Liver (tissue), 9 donors: ENCODE data around the gene RFNG. TPM values are rescaled to one million over a fixed set of nuclear protein-coding genes. Genes with fewer than 3 reads are reported as not detected.

ENCODE experiments used
- DNase-seq: peaks from one replicate; pipeline ENCODE4 v3.0.0-alpha.2; 2017; ENCODE audit warnings: low spot score
- H3K27ac ChIP-seq, 2 donors: one replicate each; pipeline ENCODE4 v1.7.0; 2013; ENCODE audit warnings: inconsistent platforms in 2 of 2, low read length in 2 of 2, control low read depth in 1 of 2, low read depth in 1 of 2, mild to moderate bottlenecking in 1 of 2
- H3K27me3 ChIP-seq, 4 donors: one replicate each; pipeline versions ENCODE4 v1.6.1 to v1.7.0; 2013; ENCODE audit warnings: low read length in 3 of 4, inconsistent platforms in 1 of 4, mild to moderate bottlenecking in 1 of 4, moderate library complexity in 1 of 4; ENCODE audit not compliant: control insufficient read depth in 4 of 4, insufficient read depth in 4 of 4
- H3K36me3 ChIP-seq, 4 donors: one replicate each; pipeline versions ENCODE4 v1.6.1 to v1.7.0; 2013; ENCODE audit warnings: low read length in 3 of 4, mild to moderate bottlenecking in 3 of 4, low read depth in 1 of 4, moderate library complexity in 1 of 4; ENCODE audit not compliant: control insufficient read depth in 4 of 4, insufficient read depth in 3 of 4
- H3K4me1 ChIP-seq, 4 donors: one replicate each; pipeline versions ENCODE4 v1.6.1 to v1.7.0; 2013; ENCODE audit warnings: low read length in 3 of 4, mild to moderate bottlenecking in 3 of 4, moderate library complexity in 1 of 4; ENCODE audit not compliant: control insufficient read depth in 4 of 4, insufficient read depth in 4 of 4
- H3K4me3 ChIP-seq, 3 donors: one replicate each; pipeline versions ENCODE4 v1.6.1 to v1.7.0; 2013; ENCODE audit warnings: low read length in 3 of 3, control low read depth in 1 of 3, low read depth in 1 of 3, mild to moderate bottlenecking in 1 of 3
- H3K9ac ChIP-seq, 2 donors: one replicate each; pipeline ENCODE4 v1.7.0; 2013; ENCODE audit warnings: low read length in 2 of 2, mild to moderate bottlenecking in 2 of 2, moderate library complexity in 2 of 2, control low read depth in 1 of 2, low read depth in 1 of 2
- H3K9me3 ChIP-seq, 4 donors: one replicate each; pipeline versions ENCODE4 v1.6.1 to v1.7.0; 2013; ENCODE audit warnings: low read length in 3 of 4; ENCODE audit not compliant: control insufficient read depth in 4 of 4
- EGR1 ChIP-seq, 2 donors: IDR thresholded peaks; 2 replicates each; pipeline ENCODE4 v1.6.1; 2016 to 2018; ENCODE audit warnings: antibody characterized with exemption in 2 of 2, low read depth in 2 of 2
- FOXA1 ChIP-seq: IDR thresholded peaks from 2 replicates; pipeline ENCODE4 v1.6.1; 2016; ENCODE audit warnings: antibody characterized with exemption
- FOXA2 ChIP-seq: IDR thresholded peaks from 2 replicates; pipeline ENCODE4 v1.6.1; 2016; ENCODE audit warnings: antibody characterized with exemption
- GABPA ChIP-seq, 2 donors: IDR thresholded peaks in 1 of 2; conservative IDR thresholded peaks in 1 of 2; 2 replicates each; pipeline ENCODE4 v1.6.1; 2016; ENCODE audit warnings: antibody characterized with exemption in 2 of 2, mild to moderate bottlenecking in 1 of 2, moderate library complexity in 1 of 2
- HNF4A ChIP-seq, 2 donors: conservative IDR thresholded peaks; 2 replicates each; pipeline ENCODE4 v1.6.1; 2016; ENCODE audit warnings: antibody characterized with exemption in 2 of 2, mild to moderate bottlenecking in 2 of 2
- HNF4G ChIP-seq: IDR thresholded peaks from 2 replicates; pipeline ENCODE4 v1.6.1; 2016; ENCODE audit warnings: antibody characterized with exemption
- JUND ChIP-seq, 2 donors: IDR thresholded peaks; 2 replicates each; pipeline ENCODE4 v1.6.1; 2016; ENCODE audit warnings: antibody characterized with exemption in 2 of 2
- NR2F2 ChIP-seq: IDR thresholded peaks from 2 replicates; pipeline ENCODE4 v1.6.1; 2016; ENCODE audit warnings: antibody characterized with exemption
- RAD21 ChIP-seq, 2 donors: IDR thresholded peaks; 2 replicates each; pipeline ENCODE4 v1.6.1; 2016; ENCODE audit warnings: antibody characterized with exemption in 2 of 2, mild to moderate bottlenecking in 2 of 2
- SP1 ChIP-seq: IDR thresholded peaks from 2 replicates; pipeline ENCODE4 v1.6.1; 2018; ENCODE audit warnings: antibody characterized with exemption, mild to moderate bottlenecking
- TAF1 ChIP-seq: conservative IDR thresholded peaks from 2 replicates; pipeline ENCODE4 v1.6.1; 2016; ENCODE audit warnings: antibody characterized with exemption, mild to moderate bottlenecking
- YY1 ChIP-seq: IDR thresholded peaks from 2 replicates; pipeline ENCODE4 v1.6.1; 2016; ENCODE audit warnings: antibody characterized with exemption, mild to moderate bottlenecking
- WGBS: extraction: QIAGEN DNeasy Blood & Tissue Kit; methylation state at CpG from one replicate; pipeline ENCODE4 v1.1.7; 2013; 5-methylcytosine and 5-hydroxymethylcytosine counted together
- polyA plus RNA-seq, 2 donors: library from polyadenylated mRNA; stranded (reverse) in 1 of 2; unstranded in 1 of 2; fragments of 200-250 nt in 1 of 2; fragments of >200 nt in 1 of 2; fragmentation: Nextera tagmentation in 1 of 2; extraction: Ambion mirVana in 1 of 2; gene quantifications; one replicate each; pipeline versions ENCODE4 v1.2.1 to v1.2.3, GENCODE V29; 2013 to 2015
- total RNA-seq, 2 donors: library from RNA; depleted of rRNA; stranded (reverse); fragments of >200 nt; gene quantifications; one replicate each; pipeline ENCODE4 v1.2.3, GENCODE V29; 2014
- TF ChIP-seq, protein P1 (sequence below): IDR thresholded peaks from 2 replicates; pipeline ENCODE4 v1.6.1; 2016; ENCODE audit warnings: antibody characterized with exemption, mild to moderate bottlenecking
- TF ChIP-seq, protein P2 (sequence below): IDR thresholded peaks from 2 replicates; pipeline ENCODE4 v1.6.1; 2016; ENCODE audit warnings: antibody characterized with exemption
- donor health status: healthy.
- donor health status: healthy.
- donor health status: healthy.
- donor health status: healthy.
- donor health status: healthy.

RFNG gene
- total and polyA plus RNA-seq, 4 donors = 15.0 to 36.0 (median 23.4) TPM

DNA sequence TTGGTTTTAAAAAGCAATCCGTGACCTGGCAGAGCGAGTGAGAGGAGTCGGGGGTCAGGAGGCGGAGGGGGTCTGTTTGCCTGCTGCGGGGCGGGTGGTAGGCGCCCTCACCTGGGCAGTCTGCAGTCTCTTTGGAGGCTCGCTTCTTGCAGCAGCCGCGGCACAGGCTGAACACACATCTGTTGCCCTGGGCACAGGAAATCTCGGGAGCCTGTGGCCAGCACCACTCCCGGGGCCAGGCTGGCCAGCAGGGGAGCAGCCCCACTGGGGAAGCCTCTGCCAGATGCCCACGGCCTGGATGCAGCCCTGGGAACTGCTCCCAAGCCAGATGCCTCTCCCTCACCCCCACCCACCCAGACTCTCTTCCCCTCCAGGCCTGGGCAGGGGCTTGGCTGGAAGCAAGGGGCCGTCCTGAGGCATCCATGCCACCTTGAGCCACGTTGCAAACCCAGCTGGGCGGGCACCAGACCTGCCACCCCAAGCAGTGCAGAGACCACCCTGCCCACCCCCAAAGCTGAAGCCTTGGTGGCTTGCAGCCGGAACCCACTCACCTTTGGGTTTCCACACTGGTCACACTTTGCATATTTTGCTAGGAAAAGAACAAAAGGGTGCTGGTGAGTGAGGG lies 6.7 kb upstream of the RFNG start:
- TF ChIP-seq FOXA2 = no peak
- no peak for TF ChIP-seq JUND (IDR thresholded peaks at IDR 0.05)
- TF ChIP-seq, protein P1, sequence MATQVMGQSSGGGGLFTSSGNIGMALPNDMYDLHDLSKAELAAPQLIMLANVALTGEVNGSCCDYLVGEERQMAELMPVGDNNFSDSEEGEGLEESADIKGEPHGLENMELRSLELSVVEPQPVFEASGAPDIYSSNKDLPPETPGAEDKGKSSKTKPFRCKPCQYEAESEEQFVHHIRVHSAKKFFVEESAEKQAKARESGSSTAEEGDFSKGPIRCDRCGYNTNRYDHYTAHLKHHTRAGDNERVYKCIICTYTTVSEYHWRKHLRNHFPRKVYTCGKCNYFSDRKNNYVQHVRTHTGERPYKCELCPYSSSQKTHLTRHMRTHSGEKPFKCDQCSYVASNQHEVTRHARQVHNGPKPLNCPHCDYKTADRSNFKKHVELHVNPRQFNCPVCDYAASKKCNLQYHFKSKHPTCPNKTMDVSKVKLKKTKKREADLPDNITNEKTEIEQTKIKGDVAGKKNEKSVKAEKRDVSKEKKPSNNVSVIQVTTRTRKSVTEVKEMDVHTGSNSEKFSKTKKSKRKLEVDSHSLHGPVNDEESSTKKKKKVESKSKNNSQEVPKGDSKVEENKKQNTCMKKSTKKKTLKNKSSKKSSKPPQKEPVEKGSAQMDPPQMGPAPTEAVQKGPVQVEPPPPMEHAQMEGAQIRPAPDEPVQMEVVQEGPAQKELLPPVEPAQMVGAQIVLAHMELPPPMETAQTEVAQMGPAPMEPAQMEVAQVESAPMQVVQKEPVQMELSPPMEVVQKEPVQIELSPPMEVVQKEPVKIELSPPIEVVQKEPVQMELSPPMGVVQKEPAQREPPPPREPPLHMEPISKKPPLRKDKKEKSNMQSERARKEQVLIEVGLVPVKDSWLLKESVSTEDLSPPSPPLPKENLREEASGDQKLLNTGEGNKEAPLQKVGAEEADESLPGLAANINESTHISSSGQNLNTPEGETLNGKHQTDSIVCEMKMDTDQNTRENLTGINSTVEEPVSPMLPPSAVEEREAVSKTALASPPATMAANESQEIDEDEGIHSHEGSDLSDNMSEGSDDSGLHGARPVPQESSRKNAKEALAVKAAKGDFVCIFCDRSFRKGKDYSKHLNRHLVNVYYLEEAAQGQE = no peak
- TF ChIP-seq SP1 = no peak
- no peak for TF ChIP-seq HNF4A (conservative IDR thresholded peaks at IDR 0.05)
- no peak for TF ChIP-seq EGR1 (IDR thresholded peaks at IDR 0.05; ENCODE audit: low read depth in 2 of 2)
- no peak for TF ChIP-seq GABPA (IDR thresholded peaks at IDR 0.05 in 1 of 2, conservative IDR thresholded peaks at IDR 0.05 in 1 of 2)
- TF ChIP-seq NR2F2 = no peak
- no peak for TF ChIP-seq RAD21 (IDR thresholded peaks at IDR 0.05)
- TF ChIP-seq FOXA1 = no peak
- no peak for TF ChIP-seq HNF4G
- no peak for TF ChIP-seq YY1
- no peak for DNase-seq
- H3K36me3 ChIP-seq = peaks cover 6 to 76% (median 32%) of the 10 kb centered on the region in 4 donors
- no peaks in the 10 kb centered on the region for H3K9me3 ChIP-seq
- no peak overlapping the region for H3K27ac ChIP-seq
- WGBS = 76% methylated on average over 17 of the region's 17 CpGs
- H3K27me3 ChIP-seq = no peaks in the 10 kb centered on the region
- H3K4me1 ChIP-seq = peaks cover 0 to 14% (median 7%) of the 10 kb centered on the region in 4 donors
- no peak overlapping the region for H3K4me3 ChIP-seq
- no peak overlapping the region for H3K9ac ChIP-seq

DNA sequence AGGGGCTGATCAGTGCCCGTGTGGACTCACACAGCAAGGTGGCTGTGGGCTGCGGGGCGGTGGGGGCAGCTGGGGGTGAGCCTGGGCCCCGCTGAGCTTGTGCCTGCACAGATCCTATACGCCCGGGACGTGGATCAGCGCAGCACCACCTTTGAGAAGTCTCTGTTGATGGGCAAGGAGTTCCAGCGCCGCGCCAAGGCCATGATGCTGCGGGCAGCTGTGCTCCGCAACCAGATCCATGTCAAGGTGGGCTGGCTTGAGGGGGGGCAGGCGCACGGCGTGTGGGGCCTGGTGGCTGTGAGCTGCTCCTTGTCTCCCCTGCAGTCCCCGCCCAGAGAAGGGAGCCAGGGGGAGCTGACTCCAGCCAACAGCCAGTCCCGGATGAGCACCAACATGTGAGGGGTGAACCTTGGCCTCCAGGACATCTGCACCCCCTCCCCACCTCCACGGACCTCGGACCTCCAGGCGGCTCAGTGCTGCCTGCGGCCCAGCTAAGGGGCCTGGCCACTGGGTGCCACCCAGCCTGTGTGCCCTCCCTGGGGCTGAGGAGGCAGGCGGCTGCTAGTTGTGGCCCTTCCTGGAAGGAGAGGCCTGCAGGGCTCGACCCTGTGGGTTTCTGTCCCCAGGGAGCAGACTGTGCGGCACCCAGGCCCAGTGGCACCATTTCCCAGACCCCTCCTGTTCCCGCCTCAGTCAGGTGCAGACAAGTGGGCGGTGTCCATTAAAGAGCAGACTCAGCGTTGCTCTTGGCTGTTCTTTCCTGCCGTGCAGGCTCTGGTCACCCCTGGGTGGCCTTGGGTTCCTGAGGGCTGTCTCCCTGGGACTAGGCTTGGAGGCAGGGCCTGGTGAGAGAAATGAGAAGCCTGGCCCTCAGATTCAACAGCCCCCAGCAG lies 5.4 kb upstream of the RFNG start:
- TF ChIP-seq TAF1 (no peak), HNF4A (conservative IDR thresholded peaks at IDR 0.05) (no peak), FOXA1 (no peak), HNF4G (no peak), SP1 (no peak)
- TF ChIP-seq, protein P2, sequence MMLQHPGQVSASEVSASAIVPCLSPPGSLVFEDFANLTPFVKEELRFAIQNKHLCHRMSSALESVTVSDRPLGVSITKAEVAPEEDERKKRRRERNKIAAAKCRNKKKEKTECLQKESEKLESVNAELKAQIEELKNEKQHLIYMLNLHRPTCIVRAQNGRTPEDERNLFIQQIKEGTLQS = no peak
- TF ChIP-seq, protein P1 = no peak
- Histone ChIP-seq H3K27ac (no peak overlapping the region), H3K27me3 (no peaks in the 10 kb centered on the region), H3K4me3 (no peak overlapping the region), H3K9me3 (no peaks in the 10 kb centered on the region), H3K36me3 (peaks cover 6 to 66% (median 30%) of the 10 kb centered on the region in 4 donors), H3K4me1 (peaks cover 9 to 22% (median 17%) of the 10 kb centered on the region in 4 donors), H3K9ac (no peak overlapping the region)
- no peak for DNase-seq
- 84% methylated on average over 29 of the region's 29 CpGs for WGBS
